T-helper 22 cell (primary cell): Measurements from ENCODE around the gene RREB1.

Experiments
- DNase-seq: peaks from one replicate; pipeline ENCODE4 v3.0.0-alpha.2; 2020; ENCODE audit warnings: low read depth

The RREB1 gene

DNA sequence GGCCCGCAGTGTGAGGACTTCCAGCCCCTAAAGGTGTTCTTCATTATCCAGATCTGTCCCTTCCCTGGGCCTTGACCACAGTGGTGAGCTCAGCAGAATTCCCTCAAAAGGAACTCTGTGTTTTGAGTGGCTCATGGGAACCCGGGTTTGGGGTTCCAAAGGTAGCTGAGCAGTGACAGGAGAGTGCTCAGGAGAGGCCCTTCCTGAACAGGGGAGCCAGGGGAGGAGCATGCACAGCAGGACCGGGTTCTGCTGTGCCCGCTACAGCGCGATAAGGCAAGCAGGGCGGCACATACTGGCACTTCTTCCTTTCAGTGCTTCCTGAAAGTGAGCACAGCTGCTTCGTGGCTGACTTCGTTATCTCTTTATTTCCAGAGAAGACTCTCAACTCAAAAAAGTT lies 117.0 kb downstream of the RREB1 start:
- DNase-seq: no peak

- no peak for DNase-seq
Observed at GRCh38 chr6:7228662-7229375, 121.1 kb downstream of the RREB1 start.

DNA sequence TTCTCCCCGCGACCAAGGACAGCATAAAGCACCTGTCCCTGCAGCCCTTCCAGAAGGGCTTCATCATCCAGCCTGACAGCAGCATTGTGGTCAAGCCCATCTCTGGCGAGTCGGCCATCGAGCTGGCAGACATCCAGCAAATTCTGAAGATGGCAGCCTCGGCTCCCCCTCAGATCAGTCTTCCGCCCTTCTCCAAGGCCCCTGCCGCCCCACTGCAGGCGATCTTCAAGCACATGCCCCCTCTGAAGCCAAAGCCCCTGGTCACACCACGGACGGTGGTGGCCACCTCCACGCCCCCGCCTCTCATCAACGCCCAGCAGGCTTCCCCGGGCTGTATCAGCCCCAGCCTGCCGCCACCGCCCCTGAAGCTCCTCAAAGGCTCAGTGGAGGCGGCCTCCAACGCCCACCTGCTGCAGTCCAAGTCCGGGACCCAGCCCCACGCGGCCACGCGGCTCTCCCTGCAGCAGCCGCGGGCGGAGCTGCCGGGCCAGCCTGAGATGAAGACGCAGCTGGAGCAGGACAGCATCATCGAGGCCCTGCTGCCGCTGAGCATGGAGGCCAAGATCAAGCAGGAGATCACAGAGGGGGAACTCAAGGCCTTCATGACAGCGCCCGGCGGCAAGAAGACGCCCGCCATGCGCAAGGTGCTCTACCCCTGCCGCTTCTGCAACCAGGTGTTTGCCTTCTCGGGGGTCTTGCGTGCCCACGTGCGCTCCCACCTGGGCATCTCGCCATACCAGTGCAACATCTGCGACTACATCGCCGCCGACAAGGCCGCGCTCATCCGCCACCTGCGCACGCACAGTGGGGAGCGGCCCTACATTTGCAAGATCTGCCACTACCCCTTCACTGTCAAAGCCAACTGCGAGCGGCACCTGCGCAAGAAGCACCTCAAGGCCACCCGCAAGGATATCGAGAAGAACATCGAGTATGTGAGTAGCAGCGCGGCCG lies 121.9 kb downstream of the RREB1 start:
- DNase-seq: no peak

DNA sequence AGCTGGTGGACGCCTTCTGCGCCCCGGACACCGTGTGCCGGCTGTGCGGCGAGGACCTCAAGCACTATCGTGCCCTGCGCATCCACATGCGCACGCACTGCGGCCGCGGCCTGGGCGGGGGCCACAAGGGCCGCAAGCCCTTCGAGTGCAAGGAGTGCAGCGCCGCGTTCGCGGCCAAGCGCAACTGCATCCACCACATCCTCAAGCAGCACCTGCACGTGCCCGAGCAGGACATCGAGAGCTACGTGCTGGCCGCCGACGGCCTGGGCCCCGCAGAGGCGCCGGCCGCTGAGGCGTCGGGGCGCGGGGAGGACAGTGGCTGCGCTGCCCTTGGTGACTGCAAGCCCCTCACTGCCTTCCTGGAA lies 122.5 kb downstream of the RREB1 start:
- DNase-seq: no peak

DNA sequence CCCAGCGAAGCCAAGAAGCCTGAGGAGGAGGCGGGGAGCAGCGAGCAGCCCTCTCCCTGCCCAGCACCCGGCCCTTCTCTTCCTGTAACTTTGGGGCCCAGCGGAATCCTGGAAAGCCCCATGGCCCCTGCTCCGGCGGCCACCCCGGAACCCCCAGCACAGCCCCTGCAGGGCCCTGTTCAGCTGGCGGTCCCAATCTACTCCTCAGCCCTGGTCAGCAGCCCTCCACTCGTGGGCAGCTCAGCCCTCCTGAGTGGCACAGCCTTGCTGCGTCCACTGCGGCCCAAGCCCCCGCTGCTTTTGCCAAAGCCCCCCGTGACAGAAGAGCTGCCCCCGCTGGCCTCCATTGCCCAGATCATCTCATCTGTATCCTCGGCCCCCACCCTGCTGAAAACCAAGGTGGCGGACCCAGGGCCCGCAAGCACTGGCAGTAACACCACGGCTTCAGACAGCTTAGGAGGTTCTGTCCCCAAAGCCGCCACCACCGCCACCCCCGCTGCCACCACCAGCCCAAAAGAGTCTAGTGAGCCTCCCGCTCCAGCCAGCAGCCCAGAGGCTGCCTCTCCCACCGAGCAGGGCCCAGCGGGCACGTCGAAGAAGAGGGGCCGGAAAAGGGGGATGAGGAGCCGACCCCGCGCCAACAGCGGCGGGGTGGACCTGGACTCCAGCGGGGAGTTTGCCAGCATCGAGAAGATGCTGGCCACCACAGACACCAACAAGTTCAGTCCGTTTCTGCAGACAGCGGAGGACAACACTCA lies 123.4 kb downstream of the RREB1 start:
- DNase-seq: no peak

DNA sequence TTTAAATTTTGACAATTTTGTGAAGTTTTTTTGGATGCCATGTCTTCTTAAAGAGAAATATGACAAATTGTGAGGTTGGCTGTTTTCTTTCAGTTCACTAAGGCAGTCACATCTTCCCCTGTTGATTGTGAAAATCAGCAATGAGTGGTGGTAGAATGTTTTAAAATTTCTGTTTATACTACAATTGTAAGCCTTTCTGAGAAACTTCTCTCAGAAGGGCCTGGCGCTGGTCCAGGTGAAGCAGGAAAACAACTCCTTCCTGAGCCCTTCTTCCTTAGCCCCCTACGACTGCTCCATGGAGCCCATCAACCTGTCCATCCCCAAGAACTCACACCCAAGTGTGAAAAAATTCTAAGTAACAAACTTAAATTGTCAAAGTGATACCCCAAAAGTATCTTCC lies 124.6 kb downstream of the RREB1 start:
- DNase-seq: no peak

DNA sequence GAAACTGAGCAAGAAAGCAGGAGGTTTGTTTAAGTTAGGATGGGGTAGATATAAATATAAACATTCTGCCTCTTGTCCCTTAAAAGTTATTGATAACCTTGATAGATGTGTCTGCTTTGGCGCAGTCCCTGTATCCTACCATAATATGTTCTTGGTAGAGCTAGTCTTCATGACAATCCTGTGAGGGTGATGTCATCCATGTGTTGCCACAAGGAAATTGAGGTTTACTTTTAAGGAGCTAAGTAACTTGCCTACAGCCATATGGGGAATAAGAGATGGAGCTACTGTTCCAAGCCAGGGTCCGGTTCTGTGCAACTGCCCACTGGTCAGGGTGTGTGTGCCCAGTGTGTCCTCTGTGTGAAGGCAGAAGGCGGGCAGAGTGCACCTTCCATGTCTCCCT lies 126.8 kb downstream of the RREB1 start:
- DNase-seq: no peak

- no peak for DNase-seq
Observed at GRCh38 chr6:7235712-7236305, 128.0 kb downstream of the RREB1 start.

DNA sequence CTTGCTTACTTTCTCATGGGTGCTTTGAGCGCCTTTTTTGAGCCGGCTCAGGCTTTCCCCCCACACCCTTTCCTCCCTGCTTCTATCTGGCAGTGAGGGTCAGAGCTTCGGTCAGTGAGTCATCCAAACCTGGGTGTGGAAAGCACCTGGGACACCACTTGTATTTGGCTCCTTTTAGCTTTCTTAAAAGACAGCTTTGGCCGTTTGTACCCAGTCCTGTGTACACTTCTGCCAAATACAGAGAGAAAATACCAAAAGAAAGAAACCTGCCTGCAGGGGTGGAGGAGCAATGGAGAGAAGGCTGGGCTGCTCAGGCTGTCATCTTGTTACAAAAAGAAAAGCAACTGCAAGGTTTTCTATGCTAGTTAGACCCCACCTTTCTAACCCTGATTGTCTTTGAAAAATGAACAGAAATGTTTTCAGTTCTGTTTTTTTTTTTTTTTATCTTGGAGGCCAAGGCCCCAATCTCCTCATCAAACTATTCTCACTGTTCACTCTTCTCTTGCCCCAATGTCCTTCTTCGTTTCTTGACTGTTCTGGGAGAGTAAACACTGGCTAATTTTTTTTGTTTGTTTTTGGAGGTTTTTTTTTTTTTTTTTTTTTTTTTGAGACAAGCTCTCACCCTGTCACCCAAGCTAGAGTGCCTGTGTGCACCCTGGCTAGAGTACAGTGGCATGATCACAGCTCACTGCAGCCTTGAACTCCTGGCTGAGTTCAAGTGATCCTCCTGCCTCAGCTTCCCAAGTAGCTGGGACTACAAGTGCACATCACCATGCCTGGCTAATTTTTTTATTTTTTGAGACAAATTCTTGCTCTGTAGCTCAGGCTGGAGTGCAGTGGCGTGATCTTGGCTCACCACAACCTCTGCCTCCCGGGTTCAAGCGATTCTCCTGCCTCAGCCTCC lies 128.8 kb downstream of the RREB1 start:
- no peak for DNase-seq

DNA sequence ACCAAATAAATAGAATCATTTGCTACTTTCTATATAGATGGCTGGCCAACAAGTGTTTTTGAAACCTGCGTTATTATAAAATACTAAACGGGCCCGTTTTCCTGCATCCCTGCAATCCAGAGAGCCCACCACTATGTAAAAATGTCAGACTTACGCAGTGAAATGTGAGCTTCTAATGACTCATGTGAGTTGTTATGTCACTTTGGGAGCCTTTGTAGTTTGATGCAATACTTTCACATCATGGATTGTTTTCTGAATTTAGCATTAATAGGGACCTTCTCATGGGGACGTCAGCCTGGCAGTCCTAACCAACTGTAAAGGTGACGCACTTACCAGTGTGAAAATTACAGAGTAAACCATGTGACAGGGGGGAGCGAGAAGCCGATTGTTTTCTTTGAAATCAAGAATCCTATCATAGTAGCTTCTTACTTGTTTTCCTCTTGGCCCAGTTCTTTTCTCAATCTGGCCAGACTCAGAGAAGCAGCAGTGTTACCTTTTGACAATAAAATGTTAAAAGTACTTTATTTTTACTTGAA lies 130.0 kb downstream of the RREB1 start:
- DNase-seq: no peak

GRCh38 chr6:7238526-7238899 lies 130.8 kb downstream of the RREB1 start:
- DNase-seq: no peak

- DNase-seq: no peak
Observed at GRCh38 chr6:7238900-7239589, 131.3 kb downstream of the RREB1 start.

DNA sequence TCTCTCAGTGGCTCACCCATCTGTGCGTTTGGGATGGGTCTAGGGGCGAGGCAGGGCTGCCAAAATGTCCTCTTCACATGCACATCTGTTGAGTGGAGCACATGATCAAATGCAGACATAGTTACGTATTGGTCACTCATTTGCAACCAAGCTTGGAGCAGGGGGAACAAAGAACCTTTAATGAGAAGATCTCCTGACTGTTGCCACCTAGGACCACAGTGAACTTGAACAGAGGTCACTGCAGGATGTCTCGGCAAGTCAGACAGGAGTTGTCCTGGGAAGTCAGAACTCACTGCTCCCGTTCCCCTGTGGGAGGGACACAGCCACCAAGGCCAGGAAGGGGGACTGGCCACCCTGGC lies 131.8 kb downstream of the RREB1 start:
- no peak for DNase-seq

GRCh38 chr6:7240351-7240750 lies 132.6 kb downstream of the RREB1 start:
- no peak for DNase-seq

DNA sequence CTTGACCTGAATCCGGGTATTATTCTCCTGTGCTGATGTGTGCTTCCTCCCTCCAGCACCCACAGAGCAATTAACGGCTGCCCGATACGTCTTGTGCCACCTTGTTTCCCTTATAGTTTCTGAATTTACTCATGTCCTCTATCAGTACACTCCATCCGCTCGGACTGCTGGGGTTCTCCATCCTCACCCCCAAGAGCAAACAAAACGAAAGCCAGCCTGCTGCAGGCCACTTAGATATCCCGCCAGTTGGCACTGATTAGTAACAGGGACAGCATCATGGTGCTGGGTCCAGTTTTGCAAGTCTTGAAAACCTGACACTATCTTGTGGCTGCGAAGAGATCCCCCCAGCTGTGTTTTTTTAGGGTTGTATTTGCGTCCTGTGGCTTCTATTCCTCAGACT lies 133.4 kb downstream of the RREB1 start:
- no peak for DNase-seq

- DNase-seq: no peak
Observed at GRCh38 chr6:7241709-7242645, 134.2 kb downstream of the RREB1 start.

- DNase-seq: no peak
Observed at GRCh38 chr6:7242835-7243178, 135.0 kb downstream of the RREB1 start.

GRCh38 chr6:7243179-7243981 lies 135.6 kb downstream of the RREB1 start:
- no peak for DNase-seq
